Measurements from ENCODE around the gene PRELID3B. TPM values are rescaled to one million over a fixed set of nuclear protein-coding genes. Genes with fewer than 3 reads are reported as not detected.

Gene PRELID3B
- total and polyA plus RNA-seq, 2 experiments from 2014 or later: 64.1 to 75.8 TPM

DNA sequence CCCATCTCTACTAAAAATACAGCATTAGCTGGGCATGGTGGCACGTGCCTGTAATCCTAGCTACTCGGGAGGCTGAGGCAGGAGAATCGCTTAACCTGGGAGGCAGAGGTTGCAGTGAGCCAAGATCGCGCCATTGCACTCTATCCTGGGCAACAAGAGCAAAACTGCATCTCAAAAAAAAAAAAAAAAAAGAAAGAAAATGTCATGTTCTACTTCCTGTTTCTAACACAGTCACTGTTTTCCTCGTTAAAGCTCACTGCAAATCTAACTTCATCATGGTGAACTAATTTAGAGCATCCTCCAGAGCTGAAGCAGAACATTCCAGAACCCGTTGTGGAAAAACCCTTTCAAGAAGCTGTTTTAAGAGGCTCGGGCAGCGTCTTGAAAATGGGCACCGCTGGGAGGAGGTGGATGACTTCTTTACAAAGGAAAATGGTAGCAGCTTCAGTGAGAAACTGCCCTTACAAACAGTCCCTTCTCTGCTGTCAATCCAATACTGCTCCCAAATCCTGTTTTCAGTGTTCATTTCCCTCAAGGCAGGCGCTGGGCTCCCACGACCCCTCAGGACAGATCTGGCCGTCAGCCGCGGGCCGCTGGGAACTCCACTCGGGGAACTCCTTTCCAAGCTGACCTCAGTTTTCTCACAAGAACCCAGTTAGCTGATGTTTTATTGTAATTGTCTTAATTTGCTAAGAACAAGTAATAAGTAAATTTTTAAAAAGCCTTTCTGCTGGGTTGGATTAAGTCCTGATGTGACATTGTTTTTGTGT, 48.0 kb downstream of the PRELID3B start:
- WGBS, 2 experiments (ENCODE audit: low coverage in 1 of 2, low lambda C conversion rate in 2 of 2, missing lambda C conversion rate in 2 of 2): 67 to 69% methylated on average over 17 of the region's 17 CpGs
- TF ChIP-seq EZH2 (IDR thresholded peaks at IDR 0.05; ENCODE audit: insufficient read depth, poor library complexity, severe bottlenecking) (no peak), EZH2phosphoT487 (IDR thresholded peaks at IDR 0.05; ENCODE audit: insufficient read depth, low read depth) (no peak)
- peaks cover 54% of the 10 kb centered on the region; the same call in 1 of the 2 replicates for H3K36me3 ChIP-seq (ENCODE audit: low read depth)
- peak overlapping the region; percentile 7; the same call in 1 of the 2 replicates for H3K27ac ChIP-seq
- no peak overlapping the region for H3K9ac ChIP-seq
- H3K4me1 ChIP-seq (ENCODE audit: insufficient read depth): no peaks in the 10 kb centered on the region
- no peaks in the 10 kb centered on the region; the same call in 1 of the 2 replicates for H3K79me2 ChIP-seq (ENCODE audit: insufficient read depth)
- H3F3A ChIP-seq (ENCODE audit: insufficient read depth): peaks cover 40% of the 10 kb centered on the region
- no peaks in the 10 kb centered on the region for H4K20me1 ChIP-seq (ENCODE audit: insufficient read depth)
- no peaks in the 10 kb centered on the region for H3K27me3 ChIP-seq (replicated peaks; ENCODE audit: insufficient read depth)
- H3K4me2 ChIP-seq (ENCODE audit: unreplicated experiment): no peak overlapping the region
- in situ Hi-C loops (cut with MboI): no loop called here
- DNase-seq: no peak
- no peak overlapping the region for H3K4me3 ChIP-seq
- H2AFZ ChIP-seq: no peak overlapping the region
- no peaks in the 10 kb centered on the region for H3K9me2 ChIP-seq (ENCODE audit: insufficient read depth)
- H3K9me3 ChIP-seq (ENCODE audit: low read depth): no peaks in the 10 kb centered on the region

DNA sequence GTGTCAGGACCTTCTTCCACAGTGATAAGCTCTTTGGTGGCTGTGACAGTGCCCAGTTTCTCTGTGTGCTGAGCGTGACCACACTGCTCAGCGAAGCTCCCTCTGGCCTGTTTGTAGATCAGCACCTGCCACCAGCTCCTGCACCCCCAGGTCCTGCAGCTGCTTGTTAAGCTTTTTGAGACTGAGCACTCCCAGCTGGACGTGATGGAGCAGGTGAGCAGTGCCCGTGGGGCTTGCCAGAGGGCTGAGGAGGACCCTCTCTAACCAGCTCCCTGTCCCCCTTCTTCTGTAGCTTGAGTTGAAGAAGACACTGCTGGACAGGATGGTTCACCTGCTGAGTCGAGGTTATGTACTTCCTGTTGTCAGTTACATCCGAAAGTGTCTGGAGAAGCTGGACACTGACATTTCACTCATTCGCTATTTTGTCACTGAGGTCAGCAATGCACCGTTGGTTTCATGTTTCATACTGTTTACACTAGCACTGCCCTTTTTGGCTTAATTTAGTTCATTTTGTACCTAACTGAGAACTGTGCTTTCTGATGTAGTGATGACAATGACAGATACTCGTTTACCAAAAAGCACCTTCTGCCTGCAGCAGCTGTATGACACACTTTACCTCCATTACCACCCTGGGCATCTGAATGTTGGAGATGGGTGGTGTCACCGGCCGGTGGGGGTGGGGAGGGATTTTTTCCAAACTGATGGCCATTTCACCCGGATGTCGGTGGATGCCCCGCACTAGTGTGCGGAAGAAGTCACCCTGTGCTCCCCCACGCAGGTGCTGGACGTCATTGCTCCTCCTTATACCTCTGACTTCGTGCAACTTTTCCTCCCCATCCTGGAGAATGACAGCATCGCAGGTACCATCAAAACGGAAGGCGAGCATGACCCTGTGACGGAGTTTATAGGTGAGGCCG, 49.0 kb downstream of the PRELID3B start:
- Histone ChIP-seq H3K9me2 (ENCODE audit: insufficient read depth) (no peaks in the 10 kb centered on the region), H3K36me3 (ENCODE audit: low read depth) (peaks cover 56% of the 10 kb centered on the region; the same call in 1 of the 2 replicates), H3K9me3 (ENCODE audit: low read depth) (no peaks in the 10 kb centered on the region), H3K4me3 (no peak overlapping the region), H3K27ac (no peak overlapping the region), H3K4me1 (ENCODE audit: insufficient read depth) (no peaks in the 10 kb centered on the region), H2AFZ (no peak overlapping the region), H4K20me1 (ENCODE audit: insufficient read depth) (no peaks in the 10 kb centered on the region), H3K4me2 (ENCODE audit: unreplicated experiment) (no peak overlapping the region), H3K27me3 (replicated peaks; ENCODE audit: insufficient read depth) (no peaks in the 10 kb centered on the region), H3K79me2 (ENCODE audit: insufficient read depth) (no peaks in the 10 kb centered on the region; the same call in 1 of the 2 replicates), H3F3A (ENCODE audit: insufficient read depth) (peaks cover 40% of the 10 kb centered on the region), H3K9ac (no peak overlapping the region)
- in situ Hi-C loops (cut with MboI): no loop called here
- WGBS, 2 experiments (ENCODE audit: low coverage in 1 of 2, low lambda C conversion rate in 2 of 2, missing lambda C conversion rate in 2 of 2): 83 to 88% methylated on average over 23 of the region's 23 CpGs
- no peak for TF ChIP-seq EZH2 (IDR thresholded peaks at IDR 0.05; ENCODE audit: insufficient read depth, poor library complexity, severe bottlenecking)
- no peak for TF ChIP-seq EZH2phosphoT487 (IDR thresholded peaks at IDR 0.05; ENCODE audit: insufficient read depth, low read depth)
- no peak for DNase-seq

DNA sequence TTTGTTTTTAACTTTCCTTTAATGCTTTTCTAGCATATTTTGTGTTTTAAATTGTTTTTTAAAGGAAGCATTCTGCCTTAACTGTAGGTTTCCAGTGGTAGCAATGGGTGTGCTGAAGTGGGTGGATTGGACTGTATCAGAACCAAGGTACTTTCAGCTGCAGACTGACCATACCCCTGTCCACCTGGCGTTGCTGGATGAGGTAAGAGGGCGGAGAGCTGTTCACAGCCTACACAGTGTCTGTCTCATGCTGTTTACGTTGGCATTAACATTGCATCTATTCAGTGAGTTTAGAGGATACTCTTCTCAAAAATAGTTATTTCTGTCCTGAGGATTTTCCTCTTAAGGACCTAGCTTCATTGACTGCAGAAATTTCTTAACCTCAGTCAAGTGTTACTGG, 49.7 kb downstream of the PRELID3B start:
- 83 to 91% methylated on average over 3 of the region's 3 CpGs for WGBS, 2 experiments (ENCODE audit: low coverage in 1 of 2, low lambda C conversion rate in 2 of 2, missing lambda C conversion rate in 2 of 2)
- Histone ChIP-seq H3K4me3 (no peak overlapping the region), H3K4me1 (ENCODE audit: insufficient read depth) (no peaks in the 10 kb centered on the region), H3K9me2 (ENCODE audit: insufficient read depth) (no peaks in the 10 kb centered on the region), H3K4me2 (ENCODE audit: unreplicated experiment) (no peak overlapping the region), H3K27me3 (replicated peaks; ENCODE audit: insufficient read depth) (no peaks in the 10 kb centered on the region), H2AFZ (no peak overlapping the region), H3K36me3 (ENCODE audit: low read depth) (peaks cover 53% of the 10 kb centered on the region; the same call in 1 of the 2 replicates), H3K79me2 (ENCODE audit: insufficient read depth) (peaks cover 2% of the 10 kb centered on the region), H3K9ac (no peak overlapping the region), H3F3A (ENCODE audit: insufficient read depth) (peaks cover 40% of the 10 kb centered on the region), H3K9me3 (ENCODE audit: low read depth) (no peaks in the 10 kb centered on the region), H4K20me1 (ENCODE audit: insufficient read depth) (no peaks in the 10 kb centered on the region), H3K27ac (no peak overlapping the region)
- in situ Hi-C loops (cut with MboI): no loop called here
- TF ChIP-seq EZH2phosphoT487 (IDR thresholded peaks at IDR 0.05; ENCODE audit: insufficient read depth, low read depth): no peak
- no peak for TF ChIP-seq EZH2 (IDR thresholded peaks at IDR 0.05; ENCODE audit: insufficient read depth, poor library complexity, severe bottlenecking)
- no peak for DNase-seq

DNA sequence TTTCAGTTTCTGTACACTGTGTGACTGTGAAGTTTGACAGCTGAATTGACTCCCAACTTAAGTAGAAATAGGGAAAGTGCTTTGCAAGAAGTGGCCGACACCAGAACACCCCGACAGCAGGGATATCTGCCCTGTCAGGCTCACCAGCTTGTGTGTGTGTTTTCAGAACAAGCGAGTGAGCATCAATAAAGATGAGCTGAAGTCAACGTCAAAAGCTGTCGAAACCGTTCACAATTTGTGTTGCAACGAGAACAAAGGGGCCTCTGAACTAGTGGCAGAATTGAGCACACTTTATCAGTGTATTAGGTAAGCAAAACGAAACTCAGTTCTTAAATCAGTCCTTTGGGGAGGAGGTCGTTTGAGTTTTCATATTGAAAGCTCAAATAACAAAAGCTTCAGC, 50.9 kb downstream of the PRELID3B start:
- Histone ChIP-seq H3K36me3 (ENCODE audit: low read depth) (peaks cover 54% of the 10 kb centered on the region; the same call in 1 of the 2 replicates), H4K20me1 (ENCODE audit: insufficient read depth) (no peaks in the 10 kb centered on the region), H3K9ac (no peak overlapping the region), H3K4me3 (no peak overlapping the region), H3K27me3 (replicated peaks; ENCODE audit: insufficient read depth) (no peaks in the 10 kb centered on the region), H2AFZ (no peak overlapping the region), H3K27ac (no peak overlapping the region), H3K79me2 (ENCODE audit: insufficient read depth) (peaks cover 14% of the 10 kb centered on the region), H3K4me2 (ENCODE audit: unreplicated experiment) (no peak overlapping the region), H3K9me3 (ENCODE audit: low read depth) (no peaks in the 10 kb centered on the region), H3K9me2 (ENCODE audit: insufficient read depth) (no peaks in the 10 kb centered on the region), H3K4me1 (ENCODE audit: insufficient read depth) (no peaks in the 10 kb centered on the region), H3F3A (ENCODE audit: insufficient read depth) (peaks cover 38% of the 10 kb centered on the region)
- in situ Hi-C loops (cut with MboI): no loop called here
- DNase-seq: no peak
- WGBS, 2 experiments (ENCODE audit: low coverage in 1 of 2, low lambda C conversion rate in 2 of 2, missing lambda C conversion rate in 2 of 2): 93 to 94% methylated on average over 9 of the region's 9 CpGs
- TF ChIP-seq EZH2phosphoT487 (IDR thresholded peaks at IDR 0.05; ENCODE audit: insufficient read depth, low read depth) (no peak), EZH2 (IDR thresholded peaks at IDR 0.05; ENCODE audit: insufficient read depth, poor library complexity, severe bottlenecking) (no peak)

Measured in GM23248 (cell line).